ENCODE results near the gene ZC3H13.

The ZC3H13 gene

GRCh38 chr13:46097663-46098062, 45.1 kb upstream of the ZC3H13 start:
- DNase-seq (ENCODE audit: insufficient read length, low spot score) (no peak), FAIRE-seq (no peak)
- TF ChIP-seq CTCF (IDR thresholded peaks at IDR 0.05; ENCODE audit: insufficient read depth, missing control alignments): no peak

GRCh38 chr13:46097015-46097414, 44.5 kb upstream of the ZC3H13 start:
- TF ChIP-seq CTCF (IDR thresholded peaks at IDR 0.05; ENCODE audit: insufficient read depth, missing control alignments): no peak
- FAIRE-seq (no peak), DNase-seq (ENCODE audit: insufficient read length, low spot score) (no peak)

- DNase-seq (ENCODE audit: insufficient read length, low spot score) (no peak), FAIRE-seq (no peak)
- TF ChIP-seq CTCF (IDR thresholded peaks at IDR 0.05; ENCODE audit: insufficient read depth, missing control alignments): no peak
These were observed 41.9 kb upstream of the ZC3H13 start for GRCh38 chr13:46094478-46094877.

- DNase-seq (ENCODE audit: insufficient read length, low spot score) (no peak), FAIRE-seq (no peak)
- no peak for TF ChIP-seq CTCF (IDR thresholded peaks at IDR 0.05; ENCODE audit: insufficient read depth, missing control alignments)
These were observed 36.4 kb upstream of the ZC3H13 start for GRCh38 chr13:46088821-46089562.

- no peak for FAIRE-seq
- no peak for TF ChIP-seq CTCF (IDR thresholded peaks at IDR 0.05; ENCODE audit: insufficient read depth, missing control alignments)
These were observed 34.9 kb upstream of the ZC3H13 start for GRCh38 chr13:46087481-46087880.

GRCh38 chr13:46086985-46087384, 34.4 kb upstream of the ZC3H13 start:
- no peak for TF ChIP-seq CTCF (IDR thresholded peaks at IDR 0.05; ENCODE audit: insufficient read depth, missing control alignments)
- FAIRE-seq (no peak), DNase-seq (ENCODE audit: insufficient read length, low spot score) (no peak)

More at GRCh38 chr13:46087481-46087880, 34.9 kb upstream of the ZC3H13 start:
- DNase-seq (ENCODE audit: insufficient read length, low spot score): no peak

GRCh38 chr13:46086421-46086922, 33.9 kb upstream of the ZC3H13 start:
- DNase-seq (ENCODE audit: insufficient read length, low spot score) (no peak), FAIRE-seq (no peak)
- TF ChIP-seq CTCF (IDR thresholded peaks at IDR 0.05; ENCODE audit: insufficient read depth, missing control alignments): no peak
